Measurements from ENCODE around the gene TAF4B. TPM values are rescaled to one million over a fixed set of nuclear protein-coding genes. Genes with fewer than 3 reads are reported as not detected.

Gene TAF4B
- total RNA-seq, 1 donor from 2014 or later: 3.2 TPM

DNA sequence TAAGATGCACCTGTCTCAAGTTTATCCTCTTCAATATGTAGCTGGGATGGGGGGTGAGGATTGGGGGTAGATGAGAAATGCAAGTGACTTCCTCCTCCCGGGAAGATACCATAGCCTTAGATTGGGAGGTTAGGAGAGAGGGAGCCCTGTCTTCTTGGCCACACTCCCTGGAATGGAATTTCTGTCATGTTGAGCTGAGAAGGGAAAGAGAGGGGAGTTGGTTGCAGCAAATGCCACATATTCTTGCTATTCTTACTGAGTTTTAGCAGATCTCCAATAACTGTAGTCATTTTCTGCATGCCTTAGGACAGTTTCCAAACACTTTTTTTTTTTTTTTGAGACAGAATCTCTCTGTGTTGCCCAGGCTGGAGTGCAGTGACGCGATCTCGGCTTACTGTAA is 35.9 kb downstream of the TAF4B start:
- Histone ChIP-seq H3K4me1 (ENCODE audit: insufficient read depth, low read length) (no peaks in the 10 kb centered on the region), H3K9ac (ENCODE audit: low read length) (no peak overlapping the region), H3K9me3 (ENCODE audit: insufficient read depth, low read depth, low read length) (no peaks in the 10 kb centered on the region), H3K4me3 (ENCODE audit: insufficient read depth, low read depth, low read length) (no peak overlapping the region), H3K27me3 (ENCODE audit: insufficient read depth, low read length) (no peaks in the 10 kb centered on the region), H2AFZ (ENCODE audit: low read depth, low read length) (no peak overlapping the region), H3K36me3 (ENCODE audit: insufficient read depth, low read length) (no peaks in the 10 kb centered on the region), H3K79me2 (ENCODE audit: insufficient read depth, low read length) (no peaks in the 10 kb centered on the region), H3K4me2 (ENCODE audit: low read length) (no peak overlapping the region), H3K27ac (ENCODE audit: low read depth, low read length) (no peak overlapping the region), H4K20me1 (ENCODE audit: insufficient read depth, low read length) (no peaks in the 10 kb centered on the region)
- Mint-ChIP-seq H3K4me3 (ENCODE audit: unreplicated experiment) (no peak overlapping the region), H3K27ac (ENCODE audit: unreplicated experiment) (no peak overlapping the region), H3K4me1 (ENCODE audit: low read depth, unreplicated experiment) (no peaks in the 10 kb centered on the region), H3K27me3 (ENCODE audit: low read depth, unreplicated experiment) (no peaks in the 10 kb centered on the region), H3K9me3 (ENCODE audit: unreplicated experiment) (no peaks in the 10 kb centered on the region), H3K36me3 (ENCODE audit: low read depth, unreplicated experiment) (peaks cover 2% of the 10 kb centered on the region)
- DNase-seq (ENCODE audit: low read depth): no peak
- FAIRE-seq: no peak
- TF ChIP-seq EZH2 (IDR thresholded peaks at IDR 0.05; ENCODE audit: insufficient read depth, low read length): no peak
- TF ChIP-seq, protein P1, sequence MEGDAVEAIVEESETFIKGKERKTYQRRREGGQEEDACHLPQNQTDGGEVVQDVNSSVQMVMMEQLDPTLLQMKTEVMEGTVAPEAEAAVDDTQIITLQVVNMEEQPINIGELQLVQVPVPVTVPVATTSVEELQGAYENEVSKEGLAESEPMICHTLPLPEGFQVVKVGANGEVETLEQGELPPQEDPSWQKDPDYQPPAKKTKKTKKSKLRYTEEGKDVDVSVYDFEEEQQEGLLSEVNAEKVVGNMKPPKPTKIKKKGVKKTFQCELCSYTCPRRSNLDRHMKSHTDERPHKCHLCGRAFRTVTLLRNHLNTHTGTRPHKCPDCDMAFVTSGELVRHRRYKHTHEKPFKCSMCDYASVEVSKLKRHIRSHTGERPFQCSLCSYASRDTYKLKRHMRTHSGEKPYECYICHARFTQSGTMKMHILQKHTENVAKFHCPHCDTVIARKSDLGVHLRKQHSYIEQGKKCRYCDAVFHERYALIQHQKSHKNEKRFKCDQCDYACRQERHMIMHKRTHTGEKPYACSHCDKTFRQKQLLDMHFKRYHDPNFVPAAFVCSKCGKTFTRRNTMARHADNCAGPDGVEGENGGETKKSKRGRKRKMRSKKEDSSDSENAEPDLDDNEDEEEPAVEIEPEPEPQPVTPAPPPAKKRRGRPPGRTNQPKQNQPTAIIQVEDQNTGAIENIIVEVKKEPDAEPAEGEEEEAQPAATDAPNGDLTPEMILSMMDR (IDR thresholded peaks at IDR 0.05; ENCODE audit: insufficient read depth, low read depth, low read length): no peak

DNA sequence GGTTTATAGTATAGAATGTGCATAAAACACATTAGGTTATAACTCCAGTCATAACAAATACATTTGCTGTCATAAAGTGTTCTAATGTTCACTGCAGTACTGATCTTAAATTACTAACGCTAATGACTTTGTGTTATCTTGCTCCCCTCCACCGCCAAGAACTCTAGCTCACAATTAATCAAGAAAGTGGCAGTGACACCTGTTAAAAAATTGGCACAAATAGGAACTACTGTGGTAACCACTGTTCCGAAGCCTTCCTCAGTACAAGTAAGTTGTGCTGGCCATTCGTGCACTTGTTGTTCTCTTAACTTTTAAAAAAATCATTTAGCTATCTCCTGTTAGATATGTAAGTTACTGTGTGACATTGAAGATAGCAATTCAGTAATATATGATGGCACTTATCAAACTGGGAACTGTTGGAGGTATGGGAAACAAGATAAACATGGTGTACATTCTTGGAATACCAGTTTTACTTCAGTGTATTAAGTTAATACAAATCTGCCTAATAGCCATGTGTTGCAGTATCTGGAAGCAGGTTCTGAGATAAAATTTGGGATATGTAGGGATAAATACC is 41.2 kb downstream of the TAF4B start:
- Mint-ChIP-seq H3K27me3 (ENCODE audit: low read depth, unreplicated experiment) (no peaks in the 10 kb centered on the region), H3K9me3 (ENCODE audit: unreplicated experiment) (no peaks in the 10 kb centered on the region), H3K36me3 (ENCODE audit: low read depth, unreplicated experiment) (peaks cover 2% of the 10 kb centered on the region), H3K4me3 (ENCODE audit: unreplicated experiment) (no peak overlapping the region), H3K4me1 (ENCODE audit: low read depth, unreplicated experiment) (no peaks in the 10 kb centered on the region), H3K27ac (ENCODE audit: unreplicated experiment) (no peak overlapping the region)
- no peak for DNase-seq (ENCODE audit: low read depth)
- no peaks in the 10 kb centered on the region for H3K27me3 ChIP-seq (ENCODE audit: insufficient read depth, low read length)
- no peaks in the 10 kb centered on the region for H3K36me3 ChIP-seq (ENCODE audit: insufficient read depth, low read length)
- no peak overlapping the region for H3K4me2 ChIP-seq (ENCODE audit: low read length)
- no peaks in the 10 kb centered on the region for H3K4me1 ChIP-seq (ENCODE audit: insufficient read depth, low read length)
- H3K9ac ChIP-seq (ENCODE audit: low read length): no peak overlapping the region
- no peak for FAIRE-seq
- H4K20me1 ChIP-seq (ENCODE audit: insufficient read depth, low read length): no peaks in the 10 kb centered on the region
- no peaks in the 10 kb centered on the region for H3K9me3 ChIP-seq (ENCODE audit: insufficient read depth, low read depth, low read length)
- H3K4me3 ChIP-seq (ENCODE audit: insufficient read depth, low read depth, low read length): no peak overlapping the region
- H2AFZ ChIP-seq (ENCODE audit: low read depth, low read length): no peak overlapping the region
- TF ChIP-seq, protein P1 (IDR thresholded peaks at IDR 0.05; ENCODE audit: insufficient read depth, low read depth, low read length): no peak
- TF ChIP-seq EZH2 (IDR thresholded peaks at IDR 0.05; ENCODE audit: insufficient read depth, low read length): no peak
- no peaks in the 10 kb centered on the region for H3K79me2 ChIP-seq (ENCODE audit: insufficient read depth, low read length)
- no peak overlapping the region for H3K27ac ChIP-seq (ENCODE audit: low read depth, low read length)

DNA sequence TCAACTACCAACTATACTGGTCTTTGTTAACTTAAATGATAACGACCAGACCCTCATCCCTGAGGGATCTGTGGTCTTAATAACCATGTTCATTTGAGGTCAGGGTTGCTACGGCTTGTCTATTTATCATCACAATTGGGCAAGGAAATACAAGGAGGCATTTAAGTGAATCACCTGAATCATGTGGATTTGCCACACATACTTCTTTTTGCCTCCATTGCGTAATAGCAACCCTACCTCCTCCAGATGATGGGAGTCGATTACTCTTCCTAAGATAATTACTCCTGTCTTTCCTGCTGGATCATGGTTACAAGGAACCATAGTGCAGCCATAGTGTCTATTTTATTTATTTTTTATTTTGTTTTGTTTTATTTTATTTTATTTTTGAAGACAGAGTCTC is 42.2 kb downstream of the TAF4B start:
- H3K27ac Mint-ChIP-seq (ENCODE audit: unreplicated experiment): no peak overlapping the region
- H3K36me3 ChIP-seq (ENCODE audit: insufficient read depth, low read length): no peaks in the 10 kb centered on the region
- H3K9ac ChIP-seq (ENCODE audit: low read length): no peak overlapping the region
- peaks cover 2% of the 10 kb centered on the region for H3K36me3 Mint-ChIP-seq (ENCODE audit: low read depth, unreplicated experiment)
- no peak for TF ChIP-seq EZH2 (IDR thresholded peaks at IDR 0.05; ENCODE audit: insufficient read depth, low read length)
- TF ChIP-seq, protein P1 (IDR thresholded peaks at IDR 0.05; ENCODE audit: insufficient read depth, low read depth, low read length): no peak
- no peak overlapping the region for H3K27ac ChIP-seq (ENCODE audit: low read depth, low read length)
- no peak for DNase-seq (ENCODE audit: low read depth)
- no peaks in the 10 kb centered on the region for H3K27me3 ChIP-seq (ENCODE audit: insufficient read depth, low read length)
- H3K27me3 Mint-ChIP-seq (ENCODE audit: low read depth, unreplicated experiment): no peaks in the 10 kb centered on the region
- no peak overlapping the region for H3K4me3 Mint-ChIP-seq (ENCODE audit: unreplicated experiment)
- H3K4me1 Mint-ChIP-seq (ENCODE audit: low read depth, unreplicated experiment): no peaks in the 10 kb centered on the region
- no peak overlapping the region for H3K4me3 ChIP-seq (ENCODE audit: insufficient read depth, low read depth, low read length)
- no peaks in the 10 kb centered on the region for H4K20me1 ChIP-seq (ENCODE audit: insufficient read depth, low read length)
- no peak for FAIRE-seq
- H3K9me3 Mint-ChIP-seq (ENCODE audit: unreplicated experiment): no peaks in the 10 kb centered on the region
- H3K4me2 ChIP-seq (ENCODE audit: low read length): no peak overlapping the region
- no peaks in the 10 kb centered on the region for H3K4me1 ChIP-seq (ENCODE audit: insufficient read depth, low read length)
- H3K79me2 ChIP-seq (ENCODE audit: insufficient read depth, low read length): no peaks in the 10 kb centered on the region
- no peak overlapping the region for H2AFZ ChIP-seq (ENCODE audit: low read depth, low read length)
- H3K9me3 ChIP-seq (ENCODE audit: insufficient read depth, low read depth, low read length): no peaks in the 10 kb centered on the region
